Chondrocyte (in vitro differentiated cells): ENCODE measurements around the gene PTPRJ. TPM values are rescaled to one million over a fixed set of nuclear protein-coding genes. Genes with fewer than 3 reads are reported as not detected.
"Not testable (repeated sequence)": the region's sequence is repeated elsewhere in the genome, so short reads cannot be mapped to it uniquely, and the experiment has no call there.

Experiments used
- DNase-seq: peaks from one replicate; pipeline ENCODE4 v3.0.0; 2021; ENCODE audit warnings: mixed read lengths, low spot score
- H3K27ac Mint-ChIP-seq: one replicate; pipeline ENCODE4 v1.8.0; 2021; ENCODE audit warnings: mild to moderate bottlenecking, moderate library complexity, mixed read lengths; ENCODE audit not compliant: unreplicated experiment
- H3K27me3 Mint-ChIP-seq: 2 replicates; pipeline ENCODE4 v1.8.0; 2021; ENCODE audit warnings: low read depth, mixed read lengths
- H3K36me3 Mint-ChIP-seq: 2 replicates; pipeline ENCODE4 v1.8.0; 2021; ENCODE audit warnings: low read depth, mixed read lengths
- H3K4me1 Mint-ChIP-seq: 2 replicates; pipeline ENCODE4 v1.8.0; 2021; ENCODE audit warnings: low read depth, mild to moderate bottlenecking, mixed read lengths
- H3K4me3 Mint-ChIP-seq: one replicate; pipeline ENCODE4 v1.8.0; 2021; ENCODE audit warnings: mild to moderate bottlenecking, moderate library complexity, mixed read lengths; ENCODE audit not compliant: unreplicated experiment
- H3K9me3 Mint-ChIP-seq: 2 replicates; pipeline ENCODE4 v1.8.0; 2021; ENCODE audit warnings: low read depth, mixed read lengths
- CTCF ChIP-seq: fragments of 200-600 bp; sonication (generic); IDR thresholded peaks from 2 replicates; pipeline ENCODE4 v1.5.0; 2021; ENCODE audit warnings: antibody characterized with exemption, mild to moderate bottlenecking, moderate library complexity
- long read RNA-seq: library from polyadenylated mRNA; stranded (forward); transcript quantifications from one replicate; pipeline ENCODE4 v2.0.0, GENCODE V29; 2021
- total RNA-seq: library from RNA; stranded (reverse); gene quantifications from 3 replicates; pipeline ENCODE4 v1.2.1, GENCODE V29; 2021

Gene PTPRJ
- total RNA-seq = 5.9 to 18.1 TPM (median 16.4 TPM) in 3 replicates
- long read RNA-seq, partial matches to known transcripts = 0 of 2 reads
- long read RNA-seq, other reads (novel, unspliced or antisense) = 2 of 2 reads

GRCh38 chr11:47980088-47980906, at the start of gene PTPRJ:
PTPRJ (plus strand) TSS chr11:47980559; CDS start chr11:47980913, 354 bp downstream.
- Mint-ChIP-seq H3K27ac (no peak within 1 kb of the TSS), H3K36me3 (no peaks in the 10 kb centered on the region)

GRCh38 chr11:47932544-47932943, 47.8 kb upstream of the PTPRJ start:
- Mint-ChIP-seq H3K27ac (peak overlapping the region; percentile 93), H3K9me3 (no peaks in the 10 kb centered on the region), H3K36me3 (no peaks in the 10 kb centered on the region), H3K4me3 (no peak overlapping the region), H3K27me3 (no peaks in the 10 kb centered on the region), H3K4me1 (peaks cover 15% of the 10 kb centered on the region)
- no peak for DNase-seq
- TF ChIP-seq CTCF = no peak

More at GRCh38 chr11:47980088-47980906, at the start of gene PTPRJ:
- Mint-ChIP-seq H3K4me3 (peak within 1 kb of the TSS; percentile 79), H3K27me3 (no peaks in the 10 kb centered on the region), H3K9me3 (no peaks in the 10 kb centered on the region), H3K4me1 (peaks cover 26% of the 10 kb centered on the region)
- peak; percentile 93 for DNase-seq
- TF ChIP-seq CTCF = peak; percentile 8

GRCh38 chr11:47933797-47934196, 46.6 kb upstream of the PTPRJ start:
- DNase-seq, H3K36me3 Mint-ChIP-seq, H3K9me3 Mint-ChIP-seq, H3K4me3 Mint-ChIP-seq, H3K27me3 Mint-ChIP-seq: not testable (repeated sequence)
- H3K4me1 Mint-ChIP-seq = peaks cover 26% of the 10 kb centered on the region
- H3K27ac Mint-ChIP-seq = peak overlapping the region; percentile 29

- no peak for TF ChIP-seq CTCF
- no peak for DNase-seq
- Mint-ChIP-seq H3K4me1 (peaks cover 30% of the 10 kb centered on the region), H3K27ac (peak overlapping the region; percentile 95), H3K27me3 (no peaks in the 10 kb centered on the region), H3K9me3 (no peaks in the 10 kb centered on the region), H3K4me3 (no peak overlapping the region), H3K36me3 (no peaks in the 10 kb centered on the region)
These were observed 41.4 kb upstream of the PTPRJ start for GRCh38 chr11:47938791-47939560.

- no peak for TF ChIP-seq CTCF
- H3K27me3 Mint-ChIP-seq = no peaks in the 10 kb centered on the region
- H3K9me3 Mint-ChIP-seq = no peaks in the 10 kb centered on the region
- H3K27ac Mint-ChIP-seq = peak overlapping the region; percentile 68
- H3K4me1 Mint-ChIP-seq = peaks cover 40% of the 10 kb centered on the region
- no peaks in the 10 kb centered on the region for H3K36me3 Mint-ChIP-seq
- no peak for DNase-seq
- no peak overlapping the region for H3K4me3 Mint-ChIP-seq
These were observed 39.3 kb upstream of the PTPRJ start for GRCh38 chr11:47940904-47941649.
